Smooth muscle cell of the brain vasculature (primary cell): Measurements from ENCODE around the gene ZDHHC14.

Experiments used
- DNase-seq: peaks from one replicate; pipeline ENCODE4 v3.0.0-alpha.2; 2012; ENCODE audit warnings: low read depth, low spot score

Gene ZDHHC14

DNA sequence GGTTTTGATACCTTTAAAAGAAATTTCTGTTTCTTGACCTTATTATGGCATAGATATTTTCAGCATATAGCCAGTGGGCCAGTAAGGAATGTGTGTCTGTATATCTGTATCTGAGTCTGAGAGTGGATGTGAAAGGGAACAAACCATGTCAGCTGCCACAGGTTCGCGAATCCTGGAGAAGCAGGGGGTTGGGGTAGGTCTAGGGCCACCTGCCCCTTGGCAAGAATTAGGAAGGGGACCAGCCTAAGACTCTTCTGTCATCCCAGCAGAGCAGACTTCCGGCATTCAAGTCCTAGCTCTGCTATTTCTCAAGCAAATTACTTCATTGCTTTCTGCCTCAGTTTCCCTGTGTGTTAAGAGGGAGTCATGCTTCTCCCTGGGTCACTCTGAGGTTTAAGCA is 261.7 kb downstream of the ZDHHC14 start:
- no peak for DNase-seq

DNA sequence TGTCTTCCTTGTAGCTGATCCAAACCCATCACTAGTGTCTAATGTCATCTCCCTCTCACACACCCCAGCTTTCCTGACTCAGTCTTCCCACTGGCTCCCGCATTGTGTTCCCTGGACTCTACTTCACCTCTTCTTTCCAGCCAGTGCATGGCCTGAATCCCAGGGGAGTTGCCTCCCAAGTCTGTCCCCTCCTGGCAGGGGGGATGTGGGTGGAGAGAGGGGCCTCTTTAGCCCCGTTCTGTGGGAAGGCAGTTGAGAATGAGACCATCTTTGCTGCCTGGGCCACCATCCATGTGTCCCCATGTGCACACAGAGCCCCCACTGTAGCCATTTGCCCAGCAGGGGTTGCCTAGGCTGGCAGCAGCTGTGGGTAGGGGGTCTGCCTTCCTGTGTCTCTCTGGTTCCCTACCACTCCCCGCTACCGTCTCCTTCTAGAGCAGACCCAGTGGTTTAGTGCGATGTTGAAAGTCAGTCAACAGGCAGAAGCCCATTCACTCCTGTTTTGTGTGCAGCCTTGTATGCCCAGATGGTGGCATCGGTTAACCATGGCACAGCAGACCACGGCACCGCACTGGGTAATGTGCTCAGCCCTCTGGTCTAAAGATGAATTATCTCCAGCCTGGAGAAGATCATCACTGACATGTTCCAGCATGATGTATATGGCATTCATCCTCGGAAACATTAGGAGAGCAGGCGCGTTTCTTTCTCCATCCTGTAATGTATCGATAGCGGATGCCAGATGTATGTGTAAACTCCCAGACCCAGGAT is 263.2 kb downstream of the ZDHHC14 start:
- DNase-seq, result no peak

DNA sequence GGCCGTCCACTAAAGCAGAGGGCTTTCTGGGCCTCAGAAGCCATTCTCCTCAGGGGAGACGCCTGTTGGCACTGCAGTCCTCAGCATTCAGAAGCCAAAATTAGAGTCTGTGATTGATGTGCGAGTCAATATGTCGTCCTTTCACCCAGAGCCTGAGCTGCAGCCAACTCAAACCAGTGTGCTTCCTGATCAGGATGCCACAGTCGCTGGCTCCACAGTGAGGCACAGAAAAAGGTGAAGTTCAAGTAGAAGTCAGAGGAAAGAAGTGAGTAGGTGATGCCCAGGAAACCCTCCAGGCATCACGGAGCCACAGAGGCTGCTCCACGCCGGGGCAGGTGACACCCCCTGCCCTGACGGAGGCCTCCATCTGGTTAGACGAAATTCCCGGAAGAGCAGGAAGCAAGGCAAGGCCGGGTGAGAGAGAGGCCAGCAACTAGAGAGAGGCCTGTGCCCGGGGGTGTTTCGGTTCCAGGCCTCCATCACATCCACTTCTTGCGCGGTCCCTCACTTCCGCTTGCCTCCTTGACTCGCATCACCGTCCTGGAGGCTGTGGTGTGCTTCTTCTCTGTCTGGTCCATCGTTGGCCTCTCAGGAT is 264.3 kb downstream of the ZDHHC14 start:
- DNase-seq, result no peak

- DNase-seq, result no peak
These were observed 265.0 kb downstream of the ZDHHC14 start for GRCh38 chr6:157646012-157646411.

DNA sequence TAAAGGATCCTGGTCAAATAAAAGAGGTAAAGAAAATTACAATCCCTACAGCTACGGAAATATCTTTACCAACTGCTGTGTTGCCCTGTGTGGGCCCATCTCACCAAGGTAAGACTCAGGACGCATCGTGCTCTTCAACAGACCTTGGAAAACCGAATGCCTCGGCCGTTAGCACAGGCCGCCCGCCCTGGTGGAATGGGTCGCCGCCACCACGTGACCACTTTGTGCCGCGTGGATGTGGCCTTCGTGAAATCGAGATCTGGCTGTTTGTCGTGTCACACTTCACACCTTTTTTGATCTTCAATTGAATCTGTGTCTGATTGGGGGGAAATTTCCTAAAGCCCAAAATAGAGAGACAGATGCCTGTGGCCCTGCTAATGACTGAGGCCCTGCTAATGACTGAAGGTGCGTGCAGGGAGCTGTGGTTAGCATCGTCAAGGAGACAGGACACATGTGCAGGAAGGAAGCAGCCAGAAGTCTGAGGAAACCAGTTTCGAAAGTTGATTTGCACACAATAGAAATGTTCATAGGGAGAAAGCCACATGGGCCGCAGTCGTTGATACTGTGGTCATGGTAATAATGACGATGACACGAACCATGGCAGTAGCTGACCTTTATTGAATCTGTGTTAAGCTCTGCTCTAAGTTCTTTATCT is 266.4 kb downstream of the ZDHHC14 start:
- DNase-seq, result no peak

- DNase-seq, result no peak
These were observed 267.6 kb downstream of the ZDHHC14 start for GRCh38 chr6:157648561-157648960.

DNA sequence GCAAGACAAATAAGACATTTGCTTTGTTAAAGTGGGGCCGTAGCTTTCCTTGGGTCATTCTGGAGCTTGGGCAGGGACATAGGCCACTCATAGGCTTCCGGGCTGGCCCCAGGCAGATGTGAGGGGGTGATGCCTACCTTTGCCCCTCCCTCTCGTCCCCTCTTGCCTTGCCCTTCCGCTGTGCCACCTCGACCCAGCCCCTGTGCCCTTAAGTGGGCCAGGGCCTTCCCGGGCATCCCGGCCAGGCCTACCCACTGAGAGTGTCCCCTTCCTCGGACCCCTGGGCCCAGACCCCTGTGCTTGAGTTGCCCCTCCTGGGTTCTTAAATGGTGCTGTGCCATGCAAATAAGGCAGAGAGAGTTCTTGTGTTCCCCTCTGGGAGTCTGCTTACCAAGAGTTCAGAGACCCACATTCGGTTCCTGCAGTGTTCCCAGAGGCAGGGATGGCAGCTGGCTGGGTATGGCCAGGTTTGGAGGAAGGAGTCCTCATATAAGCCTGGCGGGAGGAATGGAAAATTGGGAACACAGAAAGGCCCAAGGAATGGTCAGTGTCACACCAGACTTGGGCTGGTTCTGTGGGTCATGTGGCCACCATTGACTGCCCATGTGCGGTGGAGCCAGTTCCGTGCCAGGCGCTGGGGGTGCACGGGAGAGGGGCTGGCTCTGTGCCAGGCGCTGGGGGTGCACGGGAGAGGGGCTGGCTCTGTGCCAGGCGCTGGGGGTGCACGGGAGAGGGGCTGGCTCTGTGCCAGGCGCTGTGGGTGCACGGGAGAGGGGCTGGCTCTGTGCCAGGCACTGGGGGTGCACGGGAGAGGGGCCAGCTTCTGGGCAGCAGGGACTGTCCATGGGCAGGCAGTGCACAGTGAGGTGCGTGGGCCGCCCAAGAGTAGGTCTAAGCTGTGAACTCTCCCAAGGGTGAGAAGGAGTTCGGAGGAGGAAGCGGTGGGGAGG is 268.6 kb downstream of the ZDHHC14 start:
- DNase-seq, result no peak

GRCh38 chr6:157650261-157650640 is 269.3 kb downstream of the ZDHHC14 start:
- DNase-seq, result no peak

DNA sequence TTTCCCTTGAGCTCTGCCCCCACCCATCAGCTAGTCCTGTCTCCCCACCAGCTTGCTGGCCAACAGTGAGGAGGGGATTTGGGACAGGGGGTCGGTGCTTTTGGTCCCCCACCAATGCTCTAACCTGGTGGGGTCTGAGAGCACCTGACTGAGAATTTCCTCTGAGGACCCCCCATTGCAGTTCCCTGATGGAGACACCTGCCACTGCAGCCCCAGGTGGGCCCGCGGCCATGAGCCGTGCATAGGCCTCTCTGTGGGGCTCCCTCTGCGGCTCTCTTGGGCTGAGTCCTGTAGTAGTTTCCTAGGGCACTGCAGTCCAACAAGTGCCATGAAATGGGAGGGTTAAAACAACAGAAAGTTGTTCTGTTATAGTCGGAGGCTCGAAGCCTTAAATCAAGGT is 269.8 kb downstream of the ZDHHC14 start:
- DNase-seq, result no peak

- no peak for DNase-seq
These were observed 270.9 kb downstream of the ZDHHC14 start for GRCh38 chr6:157651731-157652490.

- no peak for DNase-seq
These were observed 271.8 kb downstream of the ZDHHC14 start for GRCh38 chr6:157652601-157653363.

GRCh38 chr6:157653521-157653920 is 272.5 kb downstream of the ZDHHC14 start:
- DNase-seq, result no peak

DNA sequence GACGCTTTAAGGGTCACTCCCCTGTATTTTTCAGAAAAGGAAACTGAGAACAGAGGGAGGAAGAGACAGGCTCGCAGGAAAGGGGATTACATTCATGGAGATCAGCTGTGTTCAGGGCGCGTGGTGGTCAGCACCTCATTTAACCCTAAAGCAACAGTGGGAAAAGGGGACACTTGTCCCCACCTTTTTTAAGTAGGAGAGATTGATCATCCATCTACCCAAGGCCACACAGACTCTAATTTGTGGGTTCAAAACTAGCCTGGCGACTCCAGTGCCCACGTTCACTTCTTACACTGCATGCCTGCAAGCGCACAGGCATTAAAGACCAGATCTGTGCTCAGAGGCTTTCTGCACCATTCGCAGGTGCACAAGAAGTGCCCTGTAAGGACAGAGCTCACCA is 274.1 kb downstream of the ZDHHC14 start:
- DNase-seq, result no peak

- DNase-seq, result no peak
These were observed 275.5 kb downstream of the ZDHHC14 start for GRCh38 chr6:157656437-157656997.

GRCh38 chr6:157657754-157658153 is 276.8 kb downstream of the ZDHHC14 start:
- DNase-seq, result no peak

- DNase-seq, result no peak
These were observed 277.3 kb downstream of the ZDHHC14 start for GRCh38 chr6:157658301-157658700.

DNA sequence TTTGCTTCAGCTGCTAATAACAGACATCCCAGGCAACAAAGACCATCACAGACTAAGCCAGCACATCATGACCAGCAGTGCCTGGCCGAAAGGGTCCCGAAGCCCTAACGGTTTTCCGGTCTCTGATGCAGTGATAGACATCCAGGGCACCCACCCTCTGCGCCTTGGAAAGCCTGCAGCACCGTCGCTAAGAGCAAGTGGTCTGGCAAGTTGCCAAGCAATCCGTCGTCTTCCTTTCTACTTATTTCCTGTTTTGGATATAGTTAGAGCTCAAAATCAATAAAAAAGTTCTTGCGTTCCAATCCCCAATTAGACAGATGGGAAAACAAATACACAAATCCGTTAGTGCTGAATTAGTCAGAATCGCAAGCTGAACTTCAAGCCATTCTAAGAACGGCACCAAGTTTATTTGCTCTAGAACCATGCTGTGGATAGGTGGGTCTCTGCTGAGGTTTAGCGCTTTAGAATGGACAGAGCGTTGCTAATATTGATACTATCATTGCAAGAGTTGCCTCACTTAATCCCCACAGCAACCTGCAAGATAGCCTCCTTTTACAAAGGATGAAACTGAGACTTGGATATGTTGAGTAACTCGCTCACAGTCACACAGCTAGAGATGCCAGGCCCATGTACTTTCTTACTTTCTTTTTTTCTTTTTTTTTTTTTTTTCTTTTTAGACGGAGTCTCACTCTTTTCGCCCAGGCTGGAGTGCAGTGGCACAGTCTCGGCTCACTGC is 278.7 kb downstream of the ZDHHC14 start:
- no peak for DNase-seq

DNA sequence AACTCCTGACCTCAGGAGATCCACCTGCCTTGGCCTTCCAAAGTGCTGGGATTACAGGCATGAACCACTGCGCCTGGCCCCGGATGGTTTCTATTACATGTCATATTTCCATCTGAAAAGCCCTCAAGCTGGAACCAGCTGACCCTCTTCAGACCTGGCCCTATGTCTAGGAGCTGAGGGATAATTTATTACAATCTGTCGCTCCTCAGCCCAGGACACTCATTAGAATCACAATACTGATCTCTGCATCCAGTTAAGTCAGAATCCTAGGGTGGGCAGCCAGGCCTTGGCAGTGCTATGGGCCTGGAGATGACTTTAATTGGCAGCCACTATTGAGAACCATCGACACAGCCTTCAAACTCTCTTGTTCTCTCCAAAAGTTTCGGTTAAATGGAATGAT is 279.4 kb downstream of the ZDHHC14 start:
- DNase-seq, result no peak

DNA sequence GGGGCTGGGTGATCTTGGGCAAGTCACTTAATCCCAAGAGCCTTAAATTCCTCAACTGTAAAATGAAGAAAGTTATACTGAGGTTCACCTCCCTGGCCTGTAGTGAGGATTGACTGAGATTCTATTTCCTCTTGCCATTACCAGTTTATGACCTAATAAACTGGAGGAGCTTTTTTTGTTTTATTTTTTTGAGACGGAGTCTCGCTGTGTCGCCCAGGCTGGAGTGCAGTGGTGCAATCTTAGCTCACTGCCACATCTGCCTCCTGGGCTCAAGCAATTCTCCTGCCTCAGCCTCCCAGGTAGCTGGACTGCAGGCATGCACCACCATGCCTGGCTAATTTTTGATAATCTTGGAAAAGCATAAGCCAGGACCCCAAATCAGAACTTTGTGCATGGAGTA is 280.7 kb downstream of the ZDHHC14 start:
- DNase-seq, result no peak
